Measurements from ENCODE around the gene TMCC3. TPM values are rescaled to one million over a fixed set of nuclear protein-coding genes. Genes with fewer than 3 reads are reported as not detected.
"Not testable (repeated sequence)": the region's sequence is repeated elsewhere in the genome, so short reads cannot be mapped to it uniquely, and the experiment has no call there.

TMCC3 gene
- total RNA-seq, 1 experiment from 2014 or later: 1.9 TPM

- no TSS peak for BruUV-seq (replicated peaks)
Observed at GRCh38 chr12:94697631-94698030, 47.3 kb upstream of the TMCC3 start.

DNA sequence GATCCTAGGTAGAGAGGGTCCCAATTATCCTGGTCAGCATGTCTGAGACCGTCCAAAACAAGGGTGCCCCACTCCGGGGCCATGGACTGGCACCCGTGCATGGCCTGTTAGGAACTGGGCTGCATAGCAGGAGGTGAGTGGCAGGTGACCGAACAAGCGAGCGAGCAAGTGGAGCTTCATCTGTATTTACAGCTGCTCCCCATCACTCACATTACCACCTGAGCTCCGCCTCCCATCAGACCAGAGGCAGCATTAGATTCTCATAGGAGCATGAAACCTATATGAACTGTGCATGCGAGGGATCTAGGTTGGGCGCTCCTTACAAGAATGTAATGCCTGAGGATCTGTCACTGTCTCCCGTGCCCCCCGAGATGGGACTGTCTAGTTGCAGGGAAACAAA is 44.4 kb upstream of the TMCC3 start:
- no peaks in the 10 kb centered on the region for H3K36me3 Mint-ChIP-seq (ENCODE audit: insufficient read depth, unreplicated experiment)
- no peak for DNase-seq (ENCODE audit: unreplicated experiment)
- ChIA-PET CTCF (no interaction called here), POLR2A (no interaction called here)
- H3K27me3 Mint-ChIP-seq (ENCODE audit: insufficient read depth, unreplicated experiment): no peaks in the 10 kb centered on the region
- H3K4me3 Mint-ChIP-seq (ENCODE audit: unreplicated experiment): no peak overlapping the region
- intact Hi-C loops (cut with micrococcal nuclease): no loop called here
- H3K9me3 Mint-ChIP-seq (ENCODE audit: unreplicated experiment): no peaks in the 10 kb centered on the region
- no peak overlapping the region for H3K27ac Mint-ChIP-seq (ENCODE audit: low read depth, unreplicated experiment)
- no peaks in the 10 kb centered on the region for H3K4me1 Mint-ChIP-seq (ENCODE audit: insufficient read depth, unreplicated experiment)
- TF ChIP-seq, protein P1, sequence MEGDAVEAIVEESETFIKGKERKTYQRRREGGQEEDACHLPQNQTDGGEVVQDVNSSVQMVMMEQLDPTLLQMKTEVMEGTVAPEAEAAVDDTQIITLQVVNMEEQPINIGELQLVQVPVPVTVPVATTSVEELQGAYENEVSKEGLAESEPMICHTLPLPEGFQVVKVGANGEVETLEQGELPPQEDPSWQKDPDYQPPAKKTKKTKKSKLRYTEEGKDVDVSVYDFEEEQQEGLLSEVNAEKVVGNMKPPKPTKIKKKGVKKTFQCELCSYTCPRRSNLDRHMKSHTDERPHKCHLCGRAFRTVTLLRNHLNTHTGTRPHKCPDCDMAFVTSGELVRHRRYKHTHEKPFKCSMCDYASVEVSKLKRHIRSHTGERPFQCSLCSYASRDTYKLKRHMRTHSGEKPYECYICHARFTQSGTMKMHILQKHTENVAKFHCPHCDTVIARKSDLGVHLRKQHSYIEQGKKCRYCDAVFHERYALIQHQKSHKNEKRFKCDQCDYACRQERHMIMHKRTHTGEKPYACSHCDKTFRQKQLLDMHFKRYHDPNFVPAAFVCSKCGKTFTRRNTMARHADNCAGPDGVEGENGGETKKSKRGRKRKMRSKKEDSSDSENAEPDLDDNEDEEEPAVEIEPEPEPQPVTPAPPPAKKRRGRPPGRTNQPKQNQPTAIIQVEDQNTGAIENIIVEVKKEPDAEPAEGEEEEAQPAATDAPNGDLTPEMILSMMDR (IDR thresholded peaks at IDR 0.05; ENCODE audit: unreplicated experiment): no peak
- BruUV-seq (replicated peaks): no TSS peak

More at GRCh38 chr12:94697631-94698030, 47.3 kb upstream of the TMCC3 start:
- H3K9me3 Mint-ChIP-seq (ENCODE audit: unreplicated experiment): no peaks in the 10 kb centered on the region
- ChIA-PET CTCF (no interaction called here), POLR2A (interaction anchor here (0.6 kb wide), 1 partner anchor 1665 kb away, joined by 3 read pairs; no protein-coding TSS in a partner anchor)
- H3K36me3 Mint-ChIP-seq (ENCODE audit: insufficient read depth, unreplicated experiment): no peaks in the 10 kb centered on the region
- no peaks in the 10 kb centered on the region for H3K27me3 Mint-ChIP-seq (ENCODE audit: insufficient read depth, unreplicated experiment)
- H3K27ac Mint-ChIP-seq (ENCODE audit: low read depth, unreplicated experiment): no peak overlapping the region
- H3K4me3 Mint-ChIP-seq (ENCODE audit: unreplicated experiment): no peak overlapping the region
- intact Hi-C loops (cut with micrococcal nuclease): no loop called here
- H3K4me1 Mint-ChIP-seq (ENCODE audit: insufficient read depth, unreplicated experiment): no peaks in the 10 kb centered on the region
- DNase-seq (ENCODE audit: unreplicated experiment): no peak
- TF ChIP-seq, protein P1 (IDR thresholded peaks at IDR 0.05; ENCODE audit: unreplicated experiment): no peak

GRCh38 chr12:94692826-94693225 is 42.5 kb upstream of the TMCC3 start:
- intact Hi-C loops (cut with micrococcal nuclease); POLR2A ChIA-PET; CTCF ChIA-PET; H3K4me1 Mint-ChIP-seq (ENCODE audit: insufficient read depth, unreplicated experiment); BruUV-seq (replicated peaks); H3K4me3 Mint-ChIP-seq (ENCODE audit: unreplicated experiment); H3K27me3 Mint-ChIP-seq (ENCODE audit: insufficient read depth, unreplicated experiment); DNase-seq (ENCODE audit: unreplicated experiment); H3K27ac Mint-ChIP-seq (ENCODE audit: low read depth, unreplicated experiment); H3K36me3 Mint-ChIP-seq (ENCODE audit: insufficient read depth, unreplicated experiment); H3K9me3 Mint-ChIP-seq (ENCODE audit: unreplicated experiment): not testable (repeated sequence)

GRCh38 chr12:94690198-94690771 is 39.9 kb upstream of the TMCC3 start:
- Mint-ChIP-seq H3K4me3 (ENCODE audit: unreplicated experiment) (no peak overlapping the region), H3K36me3 (ENCODE audit: insufficient read depth, unreplicated experiment) (no peaks in the 10 kb centered on the region), H3K4me1 (ENCODE audit: insufficient read depth, unreplicated experiment) (no peaks in the 10 kb centered on the region), H3K27me3 (ENCODE audit: insufficient read depth, unreplicated experiment) (no peaks in the 10 kb centered on the region), H3K9me3 (ENCODE audit: unreplicated experiment) (no peaks in the 10 kb centered on the region), H3K27ac (ENCODE audit: low read depth, unreplicated experiment) (no peak overlapping the region)
- ChIA-PET POLR2A (interaction anchor here (1.0 kb wide), 1 partner anchor 71 kb away, joined by 3 read pairs; no protein-coding TSS in a partner anchor), CTCF (interaction anchor here (0.8 kb wide), 1 partner anchor 38 kb away, joined by 4 read pairs; no protein-coding TSS in a partner anchor)
- no TSS peak for BruUV-seq (replicated peaks)
- intact Hi-C loops (cut with micrococcal nuclease): no loop called here
- peak; percentile 26 for DNase-seq (ENCODE audit: unreplicated experiment)
- TF ChIP-seq, protein P1 (IDR thresholded peaks at IDR 0.05; ENCODE audit: unreplicated experiment): no peak

Measured in MCF 10A (cell line).